GM12878 (cell line): ENCODE measurements around the gene MEGF6. TPM values are rescaled to one million over a fixed set of nuclear protein-coding genes. Genes with fewer than 3 reads are reported as not detected.

Experiments used
- ATAC-seq: fragments of 200-7000 bp; cut with Tn5 transposase; 3 replicates; pipeline ENCODE4 v1.9.1; 2020; ENCODE audit warnings: mild to moderate bottlenecking, moderate library complexity
- BruUV-seq: library from RNA; stranded (reverse); fragments of 400-500 nt; replicated peaks from 2 replicates; lab custom pipeline; 2021; lab: Mats Ljungman, UMichigan
- CTCF ChIA-PET: fragments of 300-600 bp; sonication (Branson Sonifier 250); formaldehyde crosslinking; extraction: SDS; loops from one replicate; lab custom pipeline; 2021; ENCODE audit warnings: inconsistent platforms; lab: Yijun Ruan, JAX
- POLR2A ChIA-PET: fragments of 350-600 bp; formaldehyde crosslinking; extraction: SDS; loops from one replicate; lab custom pipeline; 2021; ENCODE audit warnings: inconsistent platforms; lab: Charles Lee
- RAD21 ChIA-PET: fragments of 300-600 bp; sonication (Branson Sonifier 250); formaldehyde crosslinking; loops from one replicate; lab custom pipeline; 2023; ENCODE audit warnings: antibody characterized with exemption; ENCODE audit not compliant: unreplicated experiment; lab: Charles Lee
- SMC1A ChIA-PET: fragments of 300-600 bp; sonication (Branson Sonifier 250); formaldehyde crosslinking; loops from one replicate; lab custom pipeline; 2023; ENCODE audit not compliant: unreplicated experiment, uncharacterized antibody; lab: Charles Lee
- DNase-seq: peaks from one replicate; pipeline ENCODE4 v3.0.0-alpha.2; 2011; ENCODE audit warnings: low read depth, low spot score
- FAIRE-seq: peaks from 3 replicates; lab custom pipeline; 2011; peaks lifted over from hg19 to GRCh38; lab: Jason Lieb, UNC
- H2AFZ ChIP-seq: 2 replicates; pipeline ENCODE4 v1.6.0; 2011; ENCODE audit warnings: low read depth, low read length, control low read depth; ENCODE audit not compliant: control insufficient read depth
- H3K27ac ChIP-seq: 2 replicates; pipeline ENCODE4 v1.5.1; 2011; ENCODE audit warnings: control low read depth; ENCODE audit not compliant: control insufficient read depth, insufficient read depth
- H3K27me3 ChIP-seq, 2 experiments: replicated peaks in 1 of 2; 2 replicates each; pipeline versions ENCODE4 v1.6.0 to v1.6.1; 2011; ENCODE audit warnings: low read length in 1 of 2; ENCODE audit not compliant: control insufficient read depth in 2 of 2, insufficient read depth in 2 of 2
- H3K36me3 ChIP-seq, 2 experiments: 2 replicates each; pipeline ENCODE4 v1.5.1; 2011; ENCODE audit warnings: low read length in 1 of 2; ENCODE audit not compliant: control insufficient read depth in 2 of 2, insufficient read depth in 2 of 2
- H3K4me1 ChIP-seq: 2 replicates; pipeline ENCODE4 v1.6.1; 2011; ENCODE audit warnings: mild to moderate bottlenecking, low read length, moderate library complexity, mixed read lengths; ENCODE audit not compliant: control insufficient read depth, insufficient read depth
- H3K4me2 ChIP-seq: 2 replicates; pipeline ENCODE4 v1.6.0; 2011; ENCODE audit warnings: control low read depth; ENCODE audit not compliant: control insufficient read depth, insufficient read depth
- H3K4me3 ChIP-seq: fragments of 200-600 bp; sonication (generic); 2 replicates; pipeline ENCODE4 v1.5.1; 2016
- H3K79me2 ChIP-seq: 2 replicates; pipeline ENCODE4 v1.6.0; 2011; ENCODE audit warnings: low read length; ENCODE audit not compliant: control insufficient read depth, insufficient read depth
- H3K9ac ChIP-seq: 2 replicates; pipeline ENCODE4 v1.8.0; 2011; ENCODE audit warnings: low read length, control low read depth, mixed read lengths; ENCODE audit not compliant: control insufficient read depth, insufficient read depth
- H3K9me3 ChIP-seq: replicated peaks from 3 replicates; pipeline ENCODE4 v1.5.1; 2011; ENCODE audit warnings: mild to moderate bottlenecking, low read length; ENCODE audit not compliant: control insufficient read depth, insufficient read depth
- H4K20me1 ChIP-seq: 2 replicates; pipeline ENCODE4 v1.6.0; 2011; ENCODE audit not compliant: control insufficient read depth, insufficient read depth
- BCL11A ChIP-seq: IDR thresholded peaks from 2 replicates; pipeline ENCODE4 v1.6.1; 2011; ENCODE audit warnings: low read depth, low read length
- ESRRA ChIP-seq: IDR thresholded peaks from 2 replicates; pipeline ENCODE4 v1.6.1; 2012; ENCODE audit warnings: mild to moderate bottlenecking, low read length, improper control_type of control experiment
- FOXM1 ChIP-seq: IDR thresholded peaks from 2 replicates; pipeline ENCODE4 v1.6.1; 2012; ENCODE audit warnings: low read depth, mild to moderate bottlenecking, inconsistent platforms, low read length, moderate library complexity
- NFXL1 ChIP-seq: fragments of 450-650 bp; IDR thresholded peaks from 2 replicates; pipeline ENCODE4 v1.6.1; 2017; ENCODE audit warnings: antibody characterized with exemption, mild to moderate bottlenecking, borderline replicate concordance
- POLR2AphosphoS5 ChIP-seq: IDR thresholded peaks from 2 replicates; pipeline ENCODE4 v1.6.1; 2011; ENCODE audit warnings: mild to moderate bottlenecking, low read length, inconsistent platforms
- SREBF1 ChIP-seq: IDR thresholded peaks from 2 replicates; pipeline ENCODE4 v1.6.1; 2012; ENCODE audit warnings: mild to moderate bottlenecking, low read length
- TBL1XR1 ChIP-seq: IDR thresholded peaks from 2 replicates; pipeline ENCODE4 v1.6.1; 2012; ENCODE audit warnings: low read depth, low read length, improper control_type of control experiment
- ZBTB40 ChIP-seq: fragments of 450-650 bp; IDR thresholded peaks from 2 replicates; pipeline ENCODE4 v1.6.1; 2016; ENCODE audit warnings: mild to moderate bottlenecking, moderate library complexity, borderline replicate concordance
- ZSCAN29 ChIP-seq: fragments of 450-650 bp; IDR thresholded peaks from 2 replicates; pipeline ENCODE4 v1.6.1; 2017; ENCODE audit warnings: mild to moderate bottlenecking, moderate library complexity
- WGBS: methylation state at CpG from one replicate; pipeline ENCODE4 v1.1.6; 2016; ENCODE audit warnings: low lambda C conversion rate; ENCODE audit not compliant: insufficient replicate concordance, insufficient coverage; ENCODE audit errors: missing lambda C conversion rate; 5-methylcytosine and 5-hydroxymethylcytosine counted together
- in situ Hi-C: fragments of 300-500 bp; cut with MboI; formaldehyde crosslinking; loops from 9 replicates; pipeline ENCODE4 v1.14.3; 2018; ENCODE audit warnings: mixed read lengths
- intact Hi-C: fragments of 100-400 bp; cut with micrococcal nuclease; formaldehyde crosslinking; loops from one replicate; pipeline ENCODE4 v1.14.2; 2022; ENCODE audit not compliant: unreplicated experiment
- polyA plus RNA-seq, 11 experiments: library from polyadenylated mRNA; depleted of rRNA in 4 of 11; unstranded in 6 of 11; stranded (reverse) in 5 of 11; fragments of >200 nt; fragmentation: Nextera tagmentation in 4 of 11; fragmentation: Illumina TruSeq in 1 of 11; extraction: Ambion mirVana in 4 of 11; extraction: Trizol in 1 of 11; gene quantifications; 1 replicate in 1 of 11; 2 replicates in 10 of 11; pipeline versions ENCODE4 v1.2.1 to v1.2.3, GENCODE V29; 2011 to 2016; ENCODE audit warnings: inconsistent platforms in 2 of 11, missing spikeins in 2 of 11, low read depth in 1 of 11
- total RNA-seq, 4 experiments: library from RNA; depleted of rRNA in 3 of 4; stranded (reverse); fragments of >200 nt in 3 of 4; fragmentation: Illumina TruSeq in 1 of 4; extraction: Trizol in 1 of 4; gene quantifications; 2 replicates each; pipeline versions ENCODE4 v1.2.1 to v1.2.3, GENCODE V29; 2013 to 2021
- TF ChIP-seq, protein P1 (sequence below): fragments of 450-650 bp; IDR thresholded peaks from 2 replicates; pipeline ENCODE4 v1.6.1; 2017; ENCODE audit warnings: mild to moderate bottlenecking, moderate library complexity

Gene MEGF6
- total and polyA plus RNA-seq, 10 of the 15 experiments (the other 5 are each of a cell fraction or from before 2014, with no cell fraction given) = 0.03 to 0.41 TPM; not detected in 8

DNA sequence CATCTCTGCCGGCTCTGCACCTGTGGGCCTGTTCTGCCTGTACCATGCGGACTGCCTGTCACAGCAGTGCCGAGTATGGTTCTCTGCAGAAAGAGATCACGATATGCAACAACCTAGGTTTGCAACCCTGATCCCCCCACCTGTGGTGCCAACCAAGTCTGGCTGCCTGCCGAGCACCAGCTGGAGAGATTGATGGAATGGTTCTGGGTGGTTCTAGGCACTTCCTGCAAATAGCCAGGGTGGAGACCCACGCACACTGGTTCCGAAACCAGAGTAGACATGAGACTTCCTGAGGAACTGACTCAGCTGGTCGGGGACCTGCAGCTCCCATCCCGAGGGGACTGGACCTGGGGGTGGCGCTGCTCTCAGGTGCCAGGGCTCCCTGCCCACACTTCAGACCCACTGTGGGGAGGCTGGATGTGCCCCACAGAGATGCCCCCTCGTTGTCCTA is 18.9 kb upstream of the MEGF6 start (continued):
- TF ChIP-seq POLR2AphosphoS5 = no peak
- no peak for TF ChIP-seq ESRRA

DNA sequence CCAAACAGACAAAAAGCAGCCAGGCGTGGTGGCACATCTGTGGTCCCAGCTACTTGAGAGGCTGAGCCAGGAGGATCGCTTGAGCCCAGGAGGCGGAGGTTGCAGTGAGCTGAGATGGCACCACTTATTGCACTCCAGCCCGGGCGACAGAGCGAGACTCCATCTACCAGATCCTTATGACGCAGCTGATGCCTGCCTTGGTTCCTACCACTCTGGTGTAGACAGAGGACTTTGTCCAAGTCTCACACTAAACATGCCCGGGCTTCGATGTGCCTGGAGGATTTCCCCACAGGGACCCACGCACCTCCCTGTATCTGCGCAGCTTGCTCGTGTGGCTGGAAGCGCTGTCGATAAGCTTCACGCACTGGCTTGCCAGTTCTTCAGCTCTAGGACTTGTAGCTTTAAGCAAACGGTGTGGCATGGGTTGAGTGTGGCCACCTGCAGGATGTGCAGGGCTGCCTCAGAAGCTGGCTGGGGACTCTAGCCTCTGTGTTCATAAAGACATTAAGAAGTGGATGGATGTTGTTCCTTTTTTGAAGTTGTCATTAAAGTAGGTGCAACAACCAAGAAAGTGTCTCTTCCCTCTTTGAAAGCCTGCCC is 18.4 kb upstream of the MEGF6 start:
- DNase-seq (no peak), FAIRE-seq (no peak), ATAC-seq (no peak)
- Histone ChIP-seq H3K27me3 (no peaks in the 10 kb centered on the region), H3K4me1 (no peaks in the 10 kb centered on the region), H3K4me2 (no peak overlapping the region), H3K4me3 (no peak overlapping the region), H3K79me2 (no peaks in the 10 kb centered on the region), H3K9me3 (no peaks in the 10 kb centered on the region), H3K27ac (no peak overlapping the region), H2AFZ (no peak overlapping the region), H4K20me1 (no peaks in the 10 kb centered on the region), H3K9ac (no peak overlapping the region), H3K36me3 (peaks cover 10 to 13% of the 10 kb centered on the region in 2 experiments)
- in situ Hi-C loops = loop anchor here (10.0 kb wide), 1 partner anchor 145 kb away; no protein-coding TSS in a partner anchor
- ChIA-PET CTCF (interaction anchor here (1.0 to 2.9 kb wide), 5 partner anchors 9 to 95 kb away, joined by 3 to 15 read pairs (median 3); no protein-coding TSS in a partner anchor), RAD21 (no interaction called here), SMC1A (interaction anchor here (0.7 to 2.5 kb wide), 2 partner anchors 10 to 173 kb away, joined by 3 to 10 read pairs; no protein-coding TSS in a partner anchor), POLR2A (interaction anchor here (0.6 kb wide), 1 partner anchor 1972 kb away, joined by 3 read pairs; no protein-coding TSS in a partner anchor)
- WGBS = 95% methylated on average over 16 of the region's 16 CpGs
- TSS peak; percentile 73 for BruUV-seq
- intact Hi-C loops = no loop called here
- TF ChIP-seq ZBTB40 (no peak), NFXL1 (no peak), BCL11A (no peak), TBL1XR1 (no peak), SREBF1 (no peak), FOXM1 (no peak), ZSCAN29 (no peak)
- TF ChIP-seq, protein P1, sequence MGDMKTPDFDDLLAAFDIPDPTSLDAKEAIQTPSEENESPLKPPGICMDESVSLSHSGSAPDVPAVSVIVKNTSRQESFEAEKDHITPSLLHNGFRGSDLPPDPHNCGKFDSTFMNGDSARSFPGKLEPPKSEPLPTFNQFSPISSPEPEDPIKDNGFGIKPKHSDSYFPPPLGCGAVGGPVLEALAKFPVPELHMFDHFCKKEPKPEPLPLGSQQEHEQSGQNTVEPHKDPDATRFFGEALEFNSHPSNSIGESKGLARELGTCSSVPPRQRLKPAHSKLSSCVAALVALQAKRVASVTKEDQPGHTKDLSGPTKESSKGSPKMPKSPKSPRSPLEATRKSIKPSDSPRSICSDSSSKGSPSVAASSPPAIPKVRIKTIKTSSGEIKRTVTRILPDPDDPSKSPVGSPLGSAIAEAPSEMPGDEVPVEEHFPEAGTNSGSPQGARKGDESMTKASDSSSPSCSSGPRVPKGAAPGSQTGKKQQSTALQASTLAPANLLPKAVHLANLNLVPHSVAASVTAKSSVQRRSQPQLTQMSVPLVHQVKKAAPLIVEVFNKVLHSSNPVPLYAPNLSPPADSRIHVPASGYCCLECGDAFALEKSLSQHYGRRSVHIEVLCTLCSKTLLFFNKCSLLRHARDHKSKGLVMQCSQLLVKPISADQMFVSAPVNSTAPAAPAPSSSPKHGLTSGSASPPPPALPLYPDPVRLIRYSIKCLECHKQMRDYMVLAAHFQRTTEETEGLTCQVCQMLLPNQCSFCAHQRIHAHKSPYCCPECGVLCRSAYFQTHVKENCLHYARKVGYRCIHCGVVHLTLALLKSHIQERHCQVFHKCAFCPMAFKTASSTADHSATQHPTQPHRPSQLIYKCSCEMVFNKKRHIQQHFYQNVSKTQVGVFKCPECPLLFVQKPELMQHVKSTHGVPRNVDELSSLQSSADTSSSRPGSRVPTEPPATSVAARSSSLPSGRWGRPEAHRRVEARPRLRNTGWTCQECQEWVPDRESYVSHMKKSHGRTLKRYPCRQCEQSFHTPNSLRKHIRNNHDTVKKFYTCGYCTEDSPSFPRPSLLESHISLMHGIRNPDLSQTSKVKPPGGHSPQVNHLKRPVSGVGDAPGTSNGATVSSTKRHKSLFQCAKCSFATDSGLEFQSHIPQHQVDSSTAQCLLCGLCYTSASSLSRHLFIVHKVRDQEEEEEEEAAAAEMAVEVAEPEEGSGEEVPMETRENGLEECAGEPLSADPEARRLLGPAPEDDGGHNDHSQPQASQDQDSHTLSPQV = no peak
